A673 (cell line): Measurements from ENCODE around the gene DMRT2. TPM values are rescaled to one million over a fixed set of nuclear protein-coding genes. Genes with fewer than 3 reads are reported as not detected.

Experiments
- BruUV-seq: library from RNA; stranded (reverse); fragments of 400-500 nt; replicated peaks from 2 replicates; lab custom pipeline; 2021; lab: Mats Ljungman, UMichigan
- CTCF ChIA-PET: fragments of 300-600 bp; sonication (Branson Sonifier 250); formaldehyde crosslinking; loops from one replicate; lab custom pipeline; 2022; ENCODE audit warnings: antibody characterized with exemption; lab: Charles Lee
- POLR2A ChIA-PET: fragments of 300-600 bp; sonication (Branson Sonifier 250); formaldehyde crosslinking; loops from one replicate; lab custom pipeline; 2022; ENCODE audit warnings: antibody characterized with exemption; ENCODE audit not compliant: low non-redundant PET; lab: Charles Lee
- DNase-seq: peaks from one replicate; pipeline ENCODE4 v3.0.0-alpha.2; 2015; ENCODE audit warnings: low spot score
- H3K27ac ChIP-seq: fragments of 200-600 bp; sonication (generic); 2 replicates; pipeline ENCODE4 v1.5.1; 2016; ENCODE audit warnings: mixed run types, low read depth, mild to moderate bottlenecking, mixed read lengths, antibody characterized with exemption, low read length; ENCODE audit not compliant: poor library complexity, severe bottlenecking
- H3K27me3 ChIP-seq: fragments of 200-600 bp; sonication (generic); replicated peaks from 2 replicates; pipeline ENCODE4 v1.6.1; 2017; ENCODE audit warnings: mixed run types, low read depth, mild to moderate bottlenecking, mixed read lengths, antibody characterized with exemption, low read length; ENCODE audit not compliant: insufficient read depth, poor library complexity
- H3K36me3 ChIP-seq: fragments of 200-600 bp; sonication (generic); 2 replicates; pipeline ENCODE4 v1.6.1; 2016; ENCODE audit warnings: mixed run types, mild to moderate bottlenecking, mixed read lengths, antibody characterized with exemption, low read length; ENCODE audit not compliant: insufficient read depth, poor library complexity, severe bottlenecking
- H3K4me1 ChIP-seq: fragments of 200-600 bp; sonication (generic); 2 replicates; pipeline ENCODE4 v1.6.1; 2017; ENCODE audit warnings: mixed run types, mild to moderate bottlenecking, mixed read lengths, antibody characterized with exemption, low read length; ENCODE audit not compliant: insufficient read depth, poor library complexity, severe bottlenecking
- H3K4me3 ChIP-seq: fragments of 200-600 bp; sonication (generic); 2 replicates; pipeline ENCODE4 v1.5.1; 2016; ENCODE audit warnings: low read depth, mixed run types, mild to moderate bottlenecking, mixed read lengths, low read length; ENCODE audit not compliant: poor library complexity, severe bottlenecking
- H3K9me3 ChIP-seq: fragments of 200-600 bp; sonication (generic); 2 replicates; pipeline ENCODE4 v1.6.1; 2016; ENCODE audit warnings: mixed run types, low read depth, mild to moderate bottlenecking, mixed read lengths, antibody characterized with exemption, low read length; ENCODE audit not compliant: poor library complexity, severe bottlenecking
- CTCF ChIP-seq: fragments of 300-800, 200-600 bp; sonication (generic); conservative IDR thresholded peaks from 2 replicates; pipeline ENCODE4 v1.5.1; 2017; ENCODE audit warnings: low read depth, mild to moderate bottlenecking, antibody characterized with exemption, low read length, moderate library complexity, mixed read lengths
- EZH2 ChIP-seq: fragments of 200-600 bp; sonication (generic); IDR thresholded peaks from 2 replicates; pipeline ENCODE4 v1.6.1; 2017; ENCODE audit warnings: borderline replicate concordance, low read depth, mild to moderate bottlenecking, mixed read lengths, antibody characterized with exemption, low read length; ENCODE audit not compliant: poor library complexity, severe bottlenecking
- intact Hi-C: fragments of 100-400 bp; cut with micrococcal nuclease; formaldehyde crosslinking; loops from one replicate; pipeline ENCODE4 v1.10.0; 2022; ENCODE audit not compliant: unreplicated experiment
- total RNA-seq: library from RNA; stranded (reverse); gene quantifications from 2 replicates; pipeline ENCODE4 v1.2.3, GENCODE V29; 2021

Gene DMRT2
- total RNA-seq, 1 experiment from 2014 or later: not detected

GRCh38 chr9:1055166-1055565, 5.0 kb downstream of the DMRT2 start:
- Histone ChIP-seq H3K27me3 (peaks cover 75% of the 10 kb centered on the region), H3K4me1 (no peaks in the 10 kb centered on the region), H3K27ac (no peak overlapping the region), H3K36me3 (no peaks in the 10 kb centered on the region), H3K4me3 (no peak overlapping the region), H3K9me3 (no peaks in the 10 kb centered on the region)
- ChIA-PET CTCF (no interaction called here), POLR2A (no interaction called here)
- TF ChIP-seq EZH2: no peak
- no peak for TF ChIP-seq CTCF
- intact Hi-C loops: no loop called here
- no peak for DNase-seq
- BruUV-seq: no TSS peak

- POLR2A ChIA-PET: no interaction called here
- H3K9me3 ChIP-seq: no peaks in the 10 kb centered on the region
- H3K4me3 ChIP-seq: no peak overlapping the region
- H3K36me3 ChIP-seq: no peaks in the 10 kb centered on the region
- TF ChIP-seq EZH2: no peak
- no peak for TF ChIP-seq CTCF
- no peaks in the 10 kb centered on the region for H3K4me1 ChIP-seq
- peaks cover 47% of the 10 kb centered on the region for H3K27me3 ChIP-seq
- no TSS peak for BruUV-seq
- intact Hi-C loops: no loop called here
- DNase-seq: no peak
- CTCF ChIA-PET: no interaction called here
- H3K27ac ChIP-seq: no peak overlapping the region
Measured at GRCh38 chr9:1057910-1058309, 7.8 kb downstream of the DMRT2 start.

GRCh38 chr9:1058826-1059487, 8.8 kb downstream of the DMRT2 start:
- no peaks in the 10 kb centered on the region for H3K4me1 ChIP-seq
- BruUV-seq: no TSS peak
- no peak overlapping the region for H3K4me3 ChIP-seq
- H3K36me3 ChIP-seq: no peaks in the 10 kb centered on the region
- intact Hi-C loops: no loop called here
- no peaks in the 10 kb centered on the region for H3K9me3 ChIP-seq
- H3K27me3 ChIP-seq: peaks cover 37% of the 10 kb centered on the region
- no peak overlapping the region for H3K27ac ChIP-seq
- CTCF ChIA-PET: no interaction called here
- DNase-seq: no peak
- POLR2A ChIA-PET: no interaction called here
- TF ChIP-seq EZH2: no peak
- TF ChIP-seq CTCF: no peak
